Stimulated activated CD8-positive, alpha-beta memory T cell treated with anti-CD3 and anti-CD28 coated beads, Interleukin-15, amount 100 ng/mL, for 1 hour (primary cell): Measurements from ENCODE around the gene TRPM3.

Experiments used
- DNase-seq: peaks from one replicate; pipeline ENCODE4 v3.0.0-alpha.2; 2020; ENCODE audit warnings: low read depth

The TRPM3 gene

GRCh38 chr9:70578720-70579119 is 542.7 kb downstream of the TRPM3 start:
- DNase-seq = no peak

- DNase-seq = no peak
Observed at GRCh38 chr9:70577671-70578070, 543.8 kb downstream of the TRPM3 start.

DNA sequence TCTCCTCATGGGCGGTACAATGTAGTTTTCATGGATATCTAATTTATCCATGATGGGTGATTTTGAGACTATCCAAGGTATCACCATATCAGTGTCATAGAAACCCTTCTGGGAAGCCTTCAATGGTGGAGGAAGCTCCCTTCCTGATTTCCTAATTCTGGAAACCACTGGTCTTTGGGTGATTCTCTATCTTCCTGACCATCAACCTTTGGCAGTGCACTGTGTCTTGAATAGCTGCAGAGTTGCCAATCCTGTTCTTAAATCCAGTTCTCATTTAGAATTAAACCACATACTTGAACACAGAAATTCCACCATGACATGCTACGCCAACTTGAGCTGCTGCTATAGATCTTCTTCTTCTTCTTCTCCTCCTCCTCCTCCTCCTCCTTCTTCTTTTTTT is 545.3 kb downstream of the TRPM3 start:
- DNase-seq = no peak

GRCh38 chr9:70574151-70574837 is 547.1 kb downstream of the TRPM3 start:
- no peak for DNase-seq

GRCh38 chr9:70573308-70573707 is 548.1 kb downstream of the TRPM3 start:
- DNase-seq = no peak

- DNase-seq = no peak
Observed at GRCh38 chr9:70571258-70571657, 550.2 kb downstream of the TRPM3 start.

DNA sequence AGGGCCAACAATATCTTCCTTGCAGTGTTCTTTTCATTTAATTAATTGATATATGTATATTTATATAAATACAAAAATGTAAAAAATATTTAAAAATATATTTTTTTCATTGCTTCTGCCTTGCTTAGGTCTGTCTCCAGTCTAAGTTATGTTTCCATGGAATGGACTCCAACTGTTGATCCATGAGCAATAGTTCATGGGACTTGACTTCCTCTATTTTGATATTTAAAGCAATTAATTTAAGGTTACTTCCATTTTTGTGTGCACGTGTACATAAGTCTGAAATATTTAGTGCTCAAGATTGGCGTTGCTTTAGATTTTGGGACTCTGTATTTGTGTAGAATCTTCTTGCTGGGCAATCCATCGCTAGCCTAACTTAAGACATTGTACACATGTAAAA is 551.6 kb downstream of the TRPM3 start:
- DNase-seq = no peak

DNA sequence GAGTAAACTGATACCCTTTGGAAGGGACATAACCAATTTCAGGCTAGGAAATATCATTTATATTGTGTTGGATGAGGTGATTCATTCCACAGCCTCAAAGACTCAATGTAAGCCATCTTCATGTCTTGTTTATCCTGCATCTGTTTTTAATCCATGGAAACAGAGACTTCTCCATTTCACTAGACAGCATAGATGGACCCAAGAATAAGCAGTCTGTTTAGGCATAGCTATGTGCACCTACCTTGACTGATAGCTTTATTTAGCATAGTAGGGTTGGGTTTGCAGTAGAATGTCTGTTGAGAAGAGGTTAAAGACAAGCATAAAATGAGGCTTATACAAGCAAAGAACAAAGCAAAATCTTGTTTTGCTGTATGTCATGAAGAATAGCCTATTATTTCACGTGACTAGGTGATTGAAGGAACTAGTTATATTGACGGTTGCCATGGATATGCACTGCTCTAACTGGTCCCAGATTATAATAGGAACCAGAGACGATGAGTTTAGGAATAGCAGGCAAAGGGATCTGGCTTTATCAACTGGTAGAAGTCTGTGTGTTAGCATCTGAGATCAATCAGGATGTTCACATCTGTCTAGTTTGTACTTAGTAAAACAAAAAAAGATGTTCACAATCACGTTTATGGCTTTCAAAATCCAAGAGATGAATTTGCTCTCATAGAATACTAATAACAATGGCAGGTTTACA is 552.2 kb downstream of the TRPM3 start:
- DNase-seq = no peak

GRCh38 chr9:70567511-70567910 is 553.9 kb downstream of the TRPM3 start:
- DNase-seq = no peak

DNA sequence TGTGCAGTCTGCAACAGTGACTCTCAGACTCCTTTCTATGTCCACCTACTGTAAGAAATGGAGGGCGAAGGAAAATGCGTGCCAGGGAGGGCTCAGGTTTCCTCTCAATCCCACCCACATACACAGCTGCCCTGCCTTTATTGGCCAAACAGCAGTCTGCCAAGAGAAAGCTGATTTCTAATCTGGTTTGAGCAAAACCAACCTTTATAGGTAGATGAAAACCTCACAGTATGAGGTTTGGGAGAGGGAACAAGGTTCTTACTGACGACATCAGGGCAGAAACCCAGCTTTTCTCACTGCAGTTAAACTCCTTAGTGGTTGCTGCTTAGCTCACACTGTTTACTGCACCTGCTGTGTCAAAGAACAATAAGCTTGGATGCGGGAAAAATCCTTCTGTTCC is 554.7 kb downstream of the TRPM3 start:
- no peak for DNase-seq

DNA sequence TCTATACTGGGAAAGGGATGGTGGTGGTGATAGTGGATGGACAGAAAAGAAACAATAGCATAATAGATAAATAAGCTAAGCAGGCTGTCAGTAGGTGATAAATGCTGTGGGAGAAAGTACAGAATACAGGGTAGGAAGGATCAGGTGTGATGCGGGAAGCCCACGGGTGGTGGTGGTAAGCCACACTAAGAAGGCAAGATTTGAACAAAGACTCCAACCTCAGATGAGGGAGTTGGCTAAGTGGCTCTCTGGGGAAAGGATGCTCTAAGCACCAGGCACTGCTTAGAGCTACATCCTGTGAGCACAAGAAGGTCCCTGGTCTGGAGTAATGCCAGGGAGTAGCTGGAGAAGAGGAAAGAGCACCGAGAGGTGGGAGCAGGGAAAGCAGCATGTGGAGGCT is 555.4 kb downstream of the TRPM3 start:
- DNase-seq = no peak

DNA sequence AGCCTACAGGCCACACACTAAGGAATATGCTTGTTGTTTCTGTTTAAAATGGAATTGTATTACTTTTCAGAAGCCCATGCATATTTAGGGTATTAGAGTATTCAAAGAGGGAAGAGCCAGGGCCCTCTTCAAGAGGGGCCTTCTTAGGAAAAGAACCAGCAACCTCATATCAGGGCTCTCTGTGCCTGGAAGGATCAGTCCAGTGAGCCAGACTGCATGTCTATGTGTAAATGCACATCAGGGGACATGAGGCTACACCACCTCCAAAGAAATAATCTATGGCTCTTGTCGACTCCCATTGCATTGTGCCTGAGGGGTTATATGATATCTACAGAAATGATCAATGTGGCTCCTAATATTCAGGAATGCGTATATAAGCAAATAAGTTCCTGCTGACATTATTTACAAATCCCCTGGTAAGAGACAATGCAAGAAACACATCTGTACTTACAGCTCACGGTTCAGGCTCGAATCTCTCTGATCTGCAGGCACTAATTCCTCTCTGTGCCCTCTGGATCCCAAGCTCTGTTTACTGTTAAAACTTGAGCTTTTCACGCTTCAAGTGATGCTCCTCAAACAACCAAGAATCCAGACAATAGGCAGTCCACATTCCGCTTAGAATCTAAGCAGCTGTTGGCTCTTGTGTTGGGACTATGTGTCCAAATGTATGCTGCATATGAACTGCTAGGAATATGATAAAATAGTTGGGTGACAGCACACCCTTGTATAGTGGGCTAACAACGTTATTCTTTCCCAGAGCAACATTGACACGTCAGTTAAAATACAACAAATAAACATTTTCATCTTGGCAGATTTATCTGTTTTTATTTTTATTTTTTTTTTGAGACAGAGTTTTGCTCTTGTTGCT is 556.7 kb downstream of the TRPM3 start:
- DNase-seq = no peak

DNA sequence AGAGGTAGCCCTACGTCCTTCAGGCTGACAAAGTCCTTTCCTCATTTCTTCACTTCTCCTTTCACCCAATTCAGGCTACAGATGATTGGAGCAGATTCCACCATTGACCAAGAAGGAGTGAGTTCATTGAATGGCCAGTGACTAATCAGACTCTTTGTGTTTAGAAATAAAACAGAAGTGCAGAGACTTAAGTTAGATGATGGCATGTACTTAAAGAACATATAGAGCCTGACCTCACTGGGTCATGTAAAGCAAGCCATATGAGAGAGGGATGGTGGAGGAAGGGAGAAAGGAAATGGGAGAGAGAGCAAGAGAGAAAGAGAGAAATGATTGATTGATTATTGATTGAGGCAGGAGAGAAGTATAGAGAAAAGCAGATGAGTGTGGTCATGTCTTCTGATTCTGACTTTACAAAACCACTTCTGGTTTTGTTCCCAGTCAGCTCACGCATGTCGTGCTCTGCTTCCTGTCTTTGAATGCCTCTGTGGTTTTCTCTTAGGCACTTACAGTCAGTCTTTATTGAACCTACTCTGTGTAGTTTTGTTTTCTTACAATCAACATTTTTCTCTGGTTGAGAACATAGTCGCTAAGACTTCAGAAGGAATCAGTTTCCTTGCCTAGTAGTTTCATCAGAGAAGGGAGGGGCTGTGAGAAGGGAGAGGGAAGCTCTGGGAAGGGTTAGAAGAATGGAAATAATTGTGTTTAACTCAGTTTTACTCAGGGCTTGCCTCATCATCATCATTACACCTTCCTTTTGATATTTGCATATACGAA is 557.8 kb downstream of the TRPM3 start:
- no peak for DNase-seq

DNA sequence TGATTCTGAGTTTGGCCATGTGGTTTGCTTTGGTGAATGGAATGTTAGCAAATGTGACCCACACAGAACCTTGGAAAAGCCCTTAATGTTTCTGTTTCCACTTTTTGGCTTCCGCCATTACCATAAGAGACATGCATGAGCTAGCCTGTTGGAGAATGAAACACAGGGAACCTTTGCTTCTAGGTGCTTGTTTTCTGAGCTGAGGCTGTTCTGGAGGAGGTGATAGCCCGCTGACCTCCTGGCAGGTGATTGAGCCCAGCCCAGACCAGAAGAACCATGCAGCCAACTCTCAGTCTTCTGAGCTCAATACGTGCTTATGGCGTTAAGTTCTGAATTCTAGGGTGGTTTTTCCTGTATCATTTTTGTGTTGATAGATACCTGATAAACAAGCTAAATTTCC is 558.4 kb downstream of the TRPM3 start:
- no peak for DNase-seq

- no peak for DNase-seq
Observed at GRCh38 chr9:70561786-70562395, 559.5 kb downstream of the TRPM3 start.

DNA sequence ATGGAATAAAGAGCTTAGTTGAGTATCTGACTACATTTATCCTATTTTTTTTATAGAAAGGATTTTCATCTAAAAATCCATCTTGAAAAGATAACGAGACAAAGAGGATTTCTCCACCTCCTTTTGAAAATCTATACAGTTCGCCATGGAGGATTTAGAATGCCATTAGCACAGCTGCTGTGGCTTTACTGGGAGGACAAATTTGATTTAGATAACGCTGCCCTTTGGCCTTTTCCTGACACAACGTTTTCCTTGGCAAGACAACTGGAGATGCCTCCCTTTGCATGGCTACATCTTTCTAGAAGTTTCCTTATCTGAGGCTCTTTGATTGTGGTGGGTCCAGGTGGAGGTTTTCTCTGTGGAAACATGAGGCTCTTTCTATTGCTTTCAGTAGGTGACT is 560.3 kb downstream of the TRPM3 start:
- DNase-seq = no peak

GRCh38 chr9:70559102-70559501 is 562.3 kb downstream of the TRPM3 start:
- no peak for DNase-seq

GRCh38 chr9:70557661-70558369 is 563.6 kb downstream of the TRPM3 start:
- no peak for DNase-seq

DNA sequence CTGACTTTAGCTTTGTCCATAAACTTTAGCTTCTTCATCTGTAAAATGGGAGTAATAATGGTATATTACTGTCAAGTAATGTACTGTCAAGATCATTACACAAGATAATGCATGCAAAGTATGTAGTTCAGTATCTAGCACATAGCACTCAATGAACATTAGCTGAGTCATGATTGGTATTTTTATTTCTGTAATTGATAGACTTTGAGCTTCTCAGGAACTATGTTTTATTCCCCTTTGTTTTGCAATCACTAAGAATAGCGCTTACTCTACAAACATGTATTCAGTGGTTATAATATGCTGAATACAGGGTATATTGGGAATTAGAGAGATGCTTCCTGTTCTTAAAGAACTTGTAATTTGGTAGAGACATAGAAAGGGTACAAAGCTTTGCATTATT is 564.6 kb downstream of the TRPM3 start:
- DNase-seq = no peak

DNA sequence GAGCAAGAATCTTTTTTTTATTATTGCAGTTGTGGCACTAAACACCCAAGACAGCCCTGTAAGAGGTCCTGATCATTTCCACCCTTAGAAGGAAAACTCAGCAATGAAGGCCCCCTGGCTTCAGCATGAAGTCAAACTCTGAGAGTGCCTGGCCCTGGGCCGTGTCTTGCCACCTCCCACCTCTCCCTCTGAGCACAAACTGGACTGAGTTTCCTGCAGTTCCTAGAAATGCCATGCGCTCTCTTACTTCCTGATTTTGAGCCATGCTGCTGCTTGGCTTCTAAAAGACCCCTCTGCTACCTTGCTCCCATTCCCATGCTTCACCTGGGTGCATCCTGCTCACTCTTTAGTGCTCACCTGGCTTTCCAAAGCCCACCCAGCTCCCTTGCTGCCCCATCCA is 566.5 kb downstream of the TRPM3 start:
- DNase-seq = no peak
